Activated CD8-positive, alpha-beta memory T cell treated with anti-CD3 and anti-CD28 coated beads, Interleukin-2, amount 10 ng/mL, durations not matched to agents 7 days and 5 days (primary cell): ENCODE data around the gene F7. TPM values are rescaled to one million over a fixed set of nuclear protein-coding genes. Genes with fewer than 3 reads are reported as not detected.

Source experiments
- ATAC-seq: fragments of 150-1000 bp; cut with Tn5 transposase; one replicate; pipeline ENCODE4 v1.10.0; 2021; ENCODE audit warnings: moderate library complexity
- CTCF ChIA-PET: fragments of 350-600 bp; sonication (Branson Sonifier 250); formaldehyde crosslinking; loops from one replicate; lab custom pipeline; 2021; ENCODE audit warnings: antibody characterized with exemption; lab: Charles Lee
- DNase-seq: peaks from one replicate; pipeline ENCODE4 v3.0.0-alpha.2; 2020
- H3K27ac Mint-ChIP-seq: one replicate; pipeline ENCODE4 v1.8.0; 2021; ENCODE audit warnings: mild to moderate bottlenecking, mixed read lengths
- H3K27me3 Mint-ChIP-seq: one replicate; pipeline ENCODE4 v1.8.0; 2021; ENCODE audit warnings: mixed read lengths
- H3K36me3 Mint-ChIP-seq: one replicate; pipeline ENCODE4 v1.8.0; 2021; ENCODE audit warnings: mild to moderate bottlenecking, mixed read lengths
- H3K4me1 Mint-ChIP-seq: one replicate; pipeline ENCODE4 v1.8.0; 2021; ENCODE audit warnings: mixed read lengths
- H3K4me3 Mint-ChIP-seq: one replicate; pipeline ENCODE4 v1.8.0; 2021; ENCODE audit warnings: mild to moderate bottlenecking, moderate library complexity, mixed read lengths
- H3K9me3 Mint-ChIP-seq: one replicate; pipeline ENCODE4 v1.8.0; 2022; ENCODE audit warnings: low read depth, mixed read lengths
- total RNA-seq, 2 experiments: library from RNA; stranded (reverse); gene quantifications; one replicate each; pipeline ENCODE4 v1.2.3, GENCODE V29; 2021

Gene F7
- total RNA-seq, 2 experiments from 2014 or later = not detected

GRCh38 chr13:113086991-113087922 lies 18.3 kb upstream of the F7 start:
- no peak overlapping the region for H3K4me3 Mint-ChIP-seq
- CTCF ChIA-PET = no interaction called here
- no peaks in the 10 kb centered on the region for H3K4me1 Mint-ChIP-seq
- H3K27me3 Mint-ChIP-seq = no peaks in the 10 kb centered on the region
- no peaks in the 10 kb centered on the region for H3K36me3 Mint-ChIP-seq
- H3K27ac Mint-ChIP-seq = no peak overlapping the region
- no peak for DNase-seq
- no peaks in the 10 kb centered on the region for H3K9me3 Mint-ChIP-seq
- no peak for ATAC-seq

GRCh38 chr13:113087923-113088690 lies 17.5 kb upstream of the F7 start:
- Mint-ChIP-seq H3K4me1 (no peaks in the 10 kb centered on the region), H3K27ac (no peak overlapping the region), H3K9me3 (no peaks in the 10 kb centered on the region), H3K27me3 (no peaks in the 10 kb centered on the region), H3K4me3 (no peak overlapping the region), H3K36me3 (no peaks in the 10 kb centered on the region)
- ATAC-seq (no peak), DNase-seq (no peak)
- CTCF ChIA-PET = no interaction called here

GRCh38 chr13:113088691-113089020 lies 16.9 kb upstream of the F7 start:
- CTCF ChIA-PET = no interaction called here
- ATAC-seq (no peak), DNase-seq (no peak)
- H3K4me3 Mint-ChIP-seq = no peak overlapping the region
- no peak overlapping the region for H3K27ac Mint-ChIP-seq
- no peaks in the 10 kb centered on the region for H3K9me3 Mint-ChIP-seq
- H3K36me3 Mint-ChIP-seq = no peaks in the 10 kb centered on the region
- no peaks in the 10 kb centered on the region for H3K4me1 Mint-ChIP-seq
- H3K27me3 Mint-ChIP-seq = no peaks in the 10 kb centered on the region

GRCh38 chr13:113089693-113090414 lies 15.7 kb upstream of the F7 start:
- Mint-ChIP-seq H3K4me3 (no peak overlapping the region), H3K36me3 (no peaks in the 10 kb centered on the region), H3K4me1 (no peaks in the 10 kb centered on the region), H3K27ac (no peak overlapping the region), H3K27me3 (no peaks in the 10 kb centered on the region), H3K9me3 (no peaks in the 10 kb centered on the region)
- DNase-seq (no peak), ATAC-seq (no peak)
- CTCF ChIA-PET = no interaction called here

- no peak overlapping the region for H3K27ac Mint-ChIP-seq
- H3K27me3 Mint-ChIP-seq = no peaks in the 10 kb centered on the region
- H3K9me3 Mint-ChIP-seq = no peaks in the 10 kb centered on the region
- H3K4me3 Mint-ChIP-seq = no peak overlapping the region
- no peaks in the 10 kb centered on the region for H3K4me1 Mint-ChIP-seq
- CTCF ChIA-PET = no interaction called here
- no peak for ATAC-seq
- no peak for DNase-seq
- no peaks in the 10 kb centered on the region for H3K36me3 Mint-ChIP-seq
Measured at GRCh38 chr13:113090415-113090770, 15.2 kb upstream of the F7 start.

- H3K36me3 Mint-ChIP-seq = no peaks in the 10 kb centered on the region
- ATAC-seq (no peak), DNase-seq (no peak)
- H3K4me1 Mint-ChIP-seq = no peaks in the 10 kb centered on the region
- H3K9me3 Mint-ChIP-seq = no peaks in the 10 kb centered on the region
- CTCF ChIA-PET = no interaction called here
- H3K4me3 Mint-ChIP-seq = no peak overlapping the region
- H3K27me3 Mint-ChIP-seq = no peaks in the 10 kb centered on the region
- H3K27ac Mint-ChIP-seq = no peak overlapping the region
Measured at GRCh38 chr13:113090806-113091205, 14.8 kb upstream of the F7 start.

- no peak for ATAC-seq
- Mint-ChIP-seq H3K4me1 (no peaks in the 10 kb centered on the region), H3K27me3 (no peaks in the 10 kb centered on the region), H3K27ac (no peak overlapping the region), H3K36me3 (no peaks in the 10 kb centered on the region), H3K4me3 (no peak overlapping the region), H3K9me3 (no peaks in the 10 kb centered on the region)
- DNase-seq = no peak
- CTCF ChIA-PET = no interaction called here
Measured at GRCh38 chr13:113091211-113091771, 14.3 kb upstream of the F7 start.

GRCh38 chr13:113091891-113092775 lies 13.5 kb upstream of the F7 start:
- H3K36me3 Mint-ChIP-seq = no peaks in the 10 kb centered on the region
- H3K4me3 Mint-ChIP-seq = no peak overlapping the region
- H3K4me1 Mint-ChIP-seq = no peaks in the 10 kb centered on the region
- CTCF ChIA-PET = no interaction called here
- H3K27ac Mint-ChIP-seq = no peak overlapping the region
- DNase-seq (no peak), ATAC-seq (no peak)
- H3K9me3 Mint-ChIP-seq = no peaks in the 10 kb centered on the region
- H3K27me3 Mint-ChIP-seq = no peaks in the 10 kb centered on the region

GRCh38 chr13:113092776-113093579 lies 12.6 kb upstream of the F7 start:
- CTCF ChIA-PET = no interaction called here
- H3K9me3 Mint-ChIP-seq = no peaks in the 10 kb centered on the region
- no peak overlapping the region for H3K27ac Mint-ChIP-seq
- H3K4me3 Mint-ChIP-seq = no peak overlapping the region
- no peak for ATAC-seq
- no peak for DNase-seq
- H3K36me3 Mint-ChIP-seq = no peaks in the 10 kb centered on the region
- no peaks in the 10 kb centered on the region for H3K27me3 Mint-ChIP-seq
- no peaks in the 10 kb centered on the region for H3K4me1 Mint-ChIP-seq

- H3K4me3 Mint-ChIP-seq = no peak overlapping the region
- H3K27me3 Mint-ChIP-seq = no peaks in the 10 kb centered on the region
- CTCF ChIA-PET = no interaction called here
- H3K9me3 Mint-ChIP-seq = no peaks in the 10 kb centered on the region
- ATAC-seq (no peak), DNase-seq (no peak)
- no peak overlapping the region for H3K27ac Mint-ChIP-seq
- no peaks in the 10 kb centered on the region for H3K36me3 Mint-ChIP-seq
- no peaks in the 10 kb centered on the region for H3K4me1 Mint-ChIP-seq
Measured at GRCh38 chr13:113093580-113094409, 11.8 kb upstream of the F7 start.

- H3K4me3 Mint-ChIP-seq = no peak overlapping the region
- no peaks in the 10 kb centered on the region for H3K27me3 Mint-ChIP-seq
- CTCF ChIA-PET = no interaction called here
- H3K36me3 Mint-ChIP-seq = no peaks in the 10 kb centered on the region
- no peak for ATAC-seq
- DNase-seq = no peak
- no peak overlapping the region for H3K27ac Mint-ChIP-seq
- H3K9me3 Mint-ChIP-seq = no peaks in the 10 kb centered on the region
- H3K4me1 Mint-ChIP-seq = no peaks in the 10 kb centered on the region
Measured at GRCh38 chr13:113094410-113094800, 11.2 kb upstream of the F7 start.
